SJCRH30 (cell line): Measurements from ENCODE around the gene OR4C45. TPM values are rescaled to one million over a fixed set of nuclear protein-coding genes. Genes with fewer than 3 reads are reported as not detected.
"Not testable (repeated sequence)": the region's sequence is repeated elsewhere in the genome, so short reads cannot be mapped to it uniquely, and the experiment has no call there.

ENCODE experiments used
- DNase-seq, 2 experiments: peaks; one replicate each; pipeline ENCODE4 v3.0.0-alpha.2; 2015 to 2020
- H3K27ac ChIP-seq: fragments of 250-450 bp; sonication (Bioruptor Pico); 2 replicates; pipeline ENCODE4 v1.5.1; 2020; ENCODE audit warnings: mild to moderate bottlenecking, moderate library complexity
- H3K27me3 ChIP-seq: fragments of 250-450 bp; sonication (Bioruptor Pico); 2 replicates; pipeline ENCODE4 v1.5.1; 2020; ENCODE audit warnings: mild to moderate bottlenecking, moderate library complexity
- H3K36me3 ChIP-seq: fragments of 250-450 bp; sonication (Bioruptor Pico); 2 replicates; pipeline ENCODE4 v1.5.1; 2020; ENCODE audit warnings: mild to moderate bottlenecking, moderate library complexity
- H3K4me1 ChIP-seq: fragments of 250-450 bp; sonication (Bioruptor Pico); 2 replicates; pipeline ENCODE4 v1.5.1; 2020; ENCODE audit warnings: mild to moderate bottlenecking, moderate library complexity
- H3K4me3 ChIP-seq: fragments of 250-450 bp; sonication (Bioruptor Pico); 2 replicates; pipeline ENCODE4 v1.5.1; 2020; ENCODE audit warnings: mild to moderate bottlenecking, moderate library complexity
- H3K9me3 ChIP-seq: fragments of 250-450 bp; sonication (Bioruptor Pico); replicated peaks from 2 replicates; pipeline ENCODE4 v1.5.1; 2020; ENCODE audit warnings: mild to moderate bottlenecking, moderate library complexity
- total RNA-seq: library from RNA; depleted of rRNA; stranded (reverse); fragments of >200 nt; shearing (Covaris generic); gene quantifications from 2 replicates; pipeline ENCODE4 v1.2.3, GENCODE V29; 2014; rRNA removed

OR4C45 gene
- not detected in 2 replicates for total RNA-seq

- H3K27me3 ChIP-seq, result no peaks in the 10 kb centered on the region
- H3K4me1 ChIP-seq, result no peaks in the 10 kb centered on the region
- no peaks in the 10 kb centered on the region for H3K36me3 ChIP-seq
Measured at GRCh38 chr11:50032574-50032973, at the start of gene OR4C45. OR4C45 (plus strand) TSS chr11:50032874.

GRCh38 chr11:49995565-49995964 lies 37.1 kb upstream of the OR4C45 start:
- Histone ChIP-seq H3K9me3 (no peaks in the 10 kb centered on the region), H3K36me3 (no peaks in the 10 kb centered on the region), H3K4me1 (no peaks in the 10 kb centered on the region), H3K4me3 (no peak overlapping the region), H3K27ac (no peak overlapping the region), H3K27me3 (no peaks in the 10 kb centered on the region)
- DNase-seq, result peak; percentile 75 to 92

More at GRCh38 chr11:50032574-50032973, at the start of gene OR4C45:
- no peaks in the 10 kb centered on the region for H3K9me3 ChIP-seq
- H3K4me3 ChIP-seq, result no peak within 1 kb of the TSS
- no peak within 1 kb of the TSS for H3K27ac ChIP-seq
- DNase-seq, result no peak

GRCh38 chr11:50030193-50030592 lies 2.5 kb upstream of the OR4C45 start:
- H3K9me3 ChIP-seq, result no peaks in the 10 kb centered on the region
- H3K27ac ChIP-seq, result no peak overlapping the region
- H3K4me3 ChIP-seq, result no peak overlapping the region
- no peak for DNase-seq
- no peaks in the 10 kb centered on the region for H3K27me3 ChIP-seq
- H3K4me1 ChIP-seq, result no peaks in the 10 kb centered on the region
- no peaks in the 10 kb centered on the region for H3K36me3 ChIP-seq

GRCh38 chr11:50036239-50036638 lies 3.6 kb downstream of the OR4C45 start:
- H3K4me3 ChIP-seq, H3K36me3 ChIP-seq, H3K4me1 ChIP-seq, H3K27ac ChIP-seq, H3K9me3 ChIP-seq, H3K27me3 ChIP-seq, DNase-seq: not testable (repeated sequence)

- H3K27ac ChIP-seq, result no peak overlapping the region
- DNase-seq, result no peak
- H3K36me3 ChIP-seq, result no peaks in the 10 kb centered on the region
- no peaks in the 10 kb centered on the region for H3K27me3 ChIP-seq
- no peaks in the 10 kb centered on the region for H3K4me1 ChIP-seq
- H3K4me3 ChIP-seq, result no peak overlapping the region
- no peaks in the 10 kb centered on the region for H3K9me3 ChIP-seq
Measured at GRCh38 chr11:50037251-50037650, 4.6 kb downstream of the OR4C45 start.

GRCh38 chr11:50044647-50045046 lies 12.0 kb downstream of the OR4C45 start:
- Histone ChIP-seq H3K4me3 (no peak overlapping the region), H3K36me3 (no peaks in the 10 kb centered on the region), H3K27ac (no peak overlapping the region), H3K4me1 (no peaks in the 10 kb centered on the region), H3K27me3 (no peaks in the 10 kb centered on the region), H3K9me3 (no peaks in the 10 kb centered on the region)
- no peak for DNase-seq

- not testable (repeated sequence) for H3K27ac ChIP-seq, DNase-seq, H3K4me1 ChIP-seq, H3K36me3 ChIP-seq, H3K27me3 ChIP-seq, H3K4me3 ChIP-seq, H3K9me3 ChIP-seq
Measured at GRCh38 chr11:50063056-50063455, 30.4 kb downstream of the OR4C45 start.

GRCh38 chr11:50070389-50070788 lies 37.7 kb downstream of the OR4C45 start:
- DNase-seq, result no peak
- Histone ChIP-seq H3K36me3 (no peaks in the 10 kb centered on the region), H3K4me3 (no peak overlapping the region), H3K4me1 (no peaks in the 10 kb centered on the region), H3K27me3 (no peaks in the 10 kb centered on the region), H3K27ac (no peak overlapping the region), H3K9me3 (no peaks in the 10 kb centered on the region)

- Histone ChIP-seq H3K4me1 (no peaks in the 10 kb centered on the region), H3K9me3 (no peaks in the 10 kb centered on the region)
Measured at GRCh38 chr11:50071584-50072225, 39.0 kb downstream of the OR4C45 start.

GRCh38 chr11:50072226-50073112 lies 39.8 kb downstream of the OR4C45 start:
- DNase-seq, result no peak

More at GRCh38 chr11:50071584-50072225, 39.0 kb downstream of the OR4C45 start:
- DNase-seq, result no peak
- Histone ChIP-seq H3K4me3 (no peak overlapping the region), H3K27me3 (no peaks in the 10 kb centered on the region), H3K27ac (no peak overlapping the region), H3K36me3 (no peaks in the 10 kb centered on the region)

GRCh38 chr11:50073113-50074105 lies 40.7 kb downstream of the OR4C45 start:
- H3K27me3 ChIP-seq, result no peaks in the 10 kb centered on the region
- no peak for DNase-seq
- H3K9me3 ChIP-seq, result no peaks in the 10 kb centered on the region
- H3K4me3 ChIP-seq, result no peak overlapping the region
- no peaks in the 10 kb centered on the region for H3K36me3 ChIP-seq
- no peaks in the 10 kb centered on the region for H3K4me1 ChIP-seq
- H3K27ac ChIP-seq, result no peak overlapping the region

More at GRCh38 chr11:50072226-50073112, 39.8 kb downstream of the OR4C45 start:
- Histone ChIP-seq H3K27ac (no peak overlapping the region), H3K27me3 (no peaks in the 10 kb centered on the region), H3K36me3 (no peaks in the 10 kb centered on the region), H3K9me3 (no peaks in the 10 kb centered on the region), H3K4me3 (no peak overlapping the region), H3K4me1 (no peaks in the 10 kb centered on the region)

GRCh38 chr11:50074161-50074560 lies 41.5 kb downstream of the OR4C45 start:
- DNase-seq, result no peak
- H3K27me3 ChIP-seq, result no peaks in the 10 kb centered on the region
- H3K9me3 ChIP-seq, result no peaks in the 10 kb centered on the region
- H3K27ac ChIP-seq, result no peak overlapping the region
- no peaks in the 10 kb centered on the region for H3K36me3 ChIP-seq
- no peaks in the 10 kb centered on the region for H3K4me1 ChIP-seq
- no peak overlapping the region for H3K4me3 ChIP-seq

- Histone ChIP-seq H3K9me3 (no peaks in the 10 kb centered on the region), H3K27ac (no peak overlapping the region), H3K27me3 (no peaks in the 10 kb centered on the region), H3K4me3 (no peak overlapping the region), H3K4me1 (no peaks in the 10 kb centered on the region), H3K36me3 (no peaks in the 10 kb centered on the region)
- DNase-seq, result no peak
Measured at GRCh38 chr11:50075856-50076255, 43.2 kb downstream of the OR4C45 start.

GRCh38 chr11:50077526-50077925 lies 44.9 kb downstream of the OR4C45 start:
- DNase-seq, result no peak
- Histone ChIP-seq H3K4me3 (no peak overlapping the region), H3K4me1 (no peaks in the 10 kb centered on the region), H3K9me3 (no peaks in the 10 kb centered on the region), H3K27ac (no peak overlapping the region), H3K36me3 (no peaks in the 10 kb centered on the region), H3K27me3 (no peaks in the 10 kb centered on the region)
